ENCODE results near the gene WNT2B. TPM values are rescaled to one million over a fixed set of nuclear protein-coding genes. Genes with fewer than 3 reads are reported as not detected.

WNT2B gene
- total and polyA plus RNA-seq, 10 of the 15 experiments (the other 5 are each of a cell fraction or from before 2014, with no cell fraction given), result 0.02 to 1.1 (median 0.14) TPM

GRCh38 chr1:112529301-112529700 lies 20.5 kb downstream of the WNT2B start (continued):
- TF ChIP-seq ZNF592 (IDR thresholded peaks at IDR 0.05) (no peak), SPI1 (IDR thresholded peaks at IDR 0.05; ENCODE audit: borderline replicate concordance, insufficient read depth, low read depth, low read length) (no peak), IKZF2 (IDR thresholded peaks at IDR 0.05) (no peak), TAF1 (IDR thresholded peaks at IDR 0.05; ENCODE audit: borderline replicate concordance, low read depth, low read length) (no peak), IRF5 (IDR thresholded peaks at IDR 0.05; ENCODE audit: borderline replicate concordance) (no peak), ZNF24 (IDR thresholded peaks at IDR 0.05) (no peak)

- FAIRE-seq (no peak), ATAC-seq (no peak), DNase-seq (ENCODE audit: low read depth, low spot score) (no peak)
- Histone ChIP-seq H3K9ac (ENCODE audit: control insufficient read depth, insufficient read depth, low read length) (no peak overlapping the region), H3K79me2 (ENCODE audit: control insufficient read depth, insufficient read depth, low read length) (no peaks in the 10 kb centered on the region), H4K20me1 (ENCODE audit: control insufficient read depth, insufficient read depth) (no peaks in the 10 kb centered on the region), H3K4me2 (ENCODE audit: control insufficient read depth, insufficient read depth) (no peak overlapping the region), H3K9me3 (replicated peaks; ENCODE audit: control insufficient read depth, insufficient read depth, low read length) (no peaks in the 10 kb centered on the region), H3K4me1 (ENCODE audit: control insufficient read depth, insufficient read depth, low read length) (no peaks in the 10 kb centered on the region), H3K27ac (ENCODE audit: control insufficient read depth, insufficient read depth) (no peak overlapping the region), H2AFZ (ENCODE audit: control insufficient read depth, low read depth, low read length) (no peak overlapping the region), H3K27me3 (replicated peaks in 1 of 2; ENCODE audit: control insufficient read depth in 2 of 2, insufficient read depth in 2 of 2, low read length in 1 of 2) (no peaks in the 10 kb centered on the region), H3K4me3 (no peak overlapping the region), H3K36me3 (ENCODE audit: control insufficient read depth in 2 of 2, insufficient read depth in 2 of 2, low read length in 1 of 2) (no peaks in the 10 kb centered on the region)
- POLR2A ChIA-PET, result interaction anchor here (1.1 kb wide), 1 partner anchor 9 kb away, joined by 5 read pairs; no protein-coding TSS in a partner anchor
- in situ Hi-C loops (cut with MboI) (no loop called here), intact Hi-C loops (cut with micrococcal nuclease; ENCODE audit: unreplicated experiment) (no loop called here)
- BruUV-seq (replicated peaks), result no TSS peak
- RAD21 ChIA-PET (ENCODE audit: unreplicated experiment), result no interaction called here
- SMC1A ChIA-PET (ENCODE audit: uncharacterized antibody, unreplicated experiment), result interaction anchor here (2.0 to 3.5 kb wide), 2 partner anchors 8 to 12 kb away, joined by 7 to 16 read pairs; no protein-coding TSS in a partner anchor
- CTCF ChIA-PET, result interaction anchor here (0.5 to 1.5 kb wide), 3 partner anchors 10 to 139 kb away, joined by 3 read pairs; no protein-coding TSS in a partner anchor
- no peak for TF ChIP-seq SREBF2 (IDR thresholded peaks at IDR 0.05; ENCODE audit: low read length)
- TF ChIP-seq MYC (IDR thresholded peaks at IDR 0.05; ENCODE audit: insufficient read depth, insufficient read length, insufficient replicate concordance, low read length, severe bottlenecking), result no peak
- no peak for TF ChIP-seq E2F8 (IDR thresholded peaks at IDR 0.05; ENCODE audit: low read depth, partially characterized antibody)
- no peak for TF ChIP-seq RB1 (IDR thresholded peaks at IDR 0.05; ENCODE audit: borderline replicate concordance)
- no peak for TF ChIP-seq BCL3 (IDR thresholded peaks at IDR 0.05; ENCODE audit: borderline replicate concordance, insufficient read depth, low read depth, low read length, poor library complexity, severe bottlenecking)
Measured at GRCh38 chr1:112530832-112531231, 22.1 kb downstream of the WNT2B start.
